ENCODE results near the gene LPIN1.

Gene LPIN1

DNA sequence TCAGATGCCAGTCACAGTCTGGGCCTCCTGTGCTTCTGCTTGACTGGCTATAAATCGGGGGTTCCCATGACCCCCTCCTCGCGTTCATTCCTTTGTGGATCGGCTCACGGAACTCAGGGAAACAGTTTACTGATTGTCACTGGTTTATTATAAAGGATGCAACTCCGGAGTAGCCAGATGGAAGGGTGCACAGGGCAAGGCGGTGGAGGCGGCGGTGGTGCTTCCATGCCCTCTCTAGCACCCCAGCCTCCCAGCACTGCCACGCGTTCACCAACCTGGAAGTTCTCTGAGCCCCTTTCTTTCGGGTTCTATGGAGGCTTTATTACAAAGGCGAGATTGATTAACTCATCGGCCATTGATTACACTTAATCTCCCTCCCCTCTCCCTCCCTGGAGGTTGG is 15.6 kb downstream of the LPIN1 start:
- no peak for TF ChIP-seq POLR2AphosphoS5 (IDR thresholded peaks at IDR 0.05; ENCODE audit: low read depth, low read length)
- TF ChIP-seq, protein P1, sequence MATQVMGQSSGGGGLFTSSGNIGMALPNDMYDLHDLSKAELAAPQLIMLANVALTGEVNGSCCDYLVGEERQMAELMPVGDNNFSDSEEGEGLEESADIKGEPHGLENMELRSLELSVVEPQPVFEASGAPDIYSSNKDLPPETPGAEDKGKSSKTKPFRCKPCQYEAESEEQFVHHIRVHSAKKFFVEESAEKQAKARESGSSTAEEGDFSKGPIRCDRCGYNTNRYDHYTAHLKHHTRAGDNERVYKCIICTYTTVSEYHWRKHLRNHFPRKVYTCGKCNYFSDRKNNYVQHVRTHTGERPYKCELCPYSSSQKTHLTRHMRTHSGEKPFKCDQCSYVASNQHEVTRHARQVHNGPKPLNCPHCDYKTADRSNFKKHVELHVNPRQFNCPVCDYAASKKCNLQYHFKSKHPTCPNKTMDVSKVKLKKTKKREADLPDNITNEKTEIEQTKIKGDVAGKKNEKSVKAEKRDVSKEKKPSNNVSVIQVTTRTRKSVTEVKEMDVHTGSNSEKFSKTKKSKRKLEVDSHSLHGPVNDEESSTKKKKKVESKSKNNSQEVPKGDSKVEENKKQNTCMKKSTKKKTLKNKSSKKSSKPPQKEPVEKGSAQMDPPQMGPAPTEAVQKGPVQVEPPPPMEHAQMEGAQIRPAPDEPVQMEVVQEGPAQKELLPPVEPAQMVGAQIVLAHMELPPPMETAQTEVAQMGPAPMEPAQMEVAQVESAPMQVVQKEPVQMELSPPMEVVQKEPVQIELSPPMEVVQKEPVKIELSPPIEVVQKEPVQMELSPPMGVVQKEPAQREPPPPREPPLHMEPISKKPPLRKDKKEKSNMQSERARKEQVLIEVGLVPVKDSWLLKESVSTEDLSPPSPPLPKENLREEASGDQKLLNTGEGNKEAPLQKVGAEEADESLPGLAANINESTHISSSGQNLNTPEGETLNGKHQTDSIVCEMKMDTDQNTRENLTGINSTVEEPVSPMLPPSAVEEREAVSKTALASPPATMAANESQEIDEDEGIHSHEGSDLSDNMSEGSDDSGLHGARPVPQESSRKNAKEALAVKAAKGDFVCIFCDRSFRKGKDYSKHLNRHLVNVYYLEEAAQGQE (IDR thresholded peaks at IDR 0.05; ENCODE audit: insufficient read depth in 1 of 2, low read depth in 2 of 2, low read length in 2 of 2), result no peak

DNA sequence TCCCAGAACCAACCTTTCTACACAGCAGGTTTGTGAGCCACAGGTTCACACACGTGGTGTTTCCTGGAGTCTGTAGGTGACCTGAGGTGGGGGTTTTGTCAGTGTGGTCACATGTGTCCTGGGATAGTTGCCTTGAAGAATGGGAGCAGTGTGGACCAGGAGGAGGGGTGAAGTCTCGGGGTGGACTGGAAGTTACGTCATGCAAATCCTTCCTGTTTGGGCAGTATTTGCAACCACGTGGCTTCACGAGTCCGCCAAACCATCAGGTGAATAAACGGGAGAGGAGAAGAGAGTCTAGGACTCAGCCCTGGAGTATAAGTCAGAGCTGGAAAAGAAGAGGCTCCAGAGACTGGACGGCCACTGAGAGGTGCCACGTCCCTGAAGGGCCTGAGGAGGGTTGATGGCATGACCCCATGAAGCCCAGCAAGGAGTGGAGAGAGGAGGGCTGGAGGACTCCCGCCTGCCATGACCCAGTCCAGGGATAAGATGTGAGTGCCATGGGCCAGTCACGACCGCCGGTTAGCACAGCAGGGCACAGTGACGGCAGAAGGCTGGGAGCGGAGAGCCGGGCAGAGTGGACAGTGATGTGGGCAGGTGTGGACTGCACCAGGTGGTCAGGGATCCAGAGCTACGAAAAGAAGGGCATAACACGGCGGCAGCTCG is 16.5 kb downstream of the LPIN1 start:
- no peak for TF ChIP-seq SIN3A (IDR thresholded peaks at IDR 0.05; ENCODE audit: borderline replicate concordance, insufficient read depth, low read length)
- TF ChIP-seq, protein P1 (IDR thresholded peaks at IDR 0.05; ENCODE audit: insufficient read depth in 1 of 2, low read depth in 2 of 2, low read length in 2 of 2), result no peak
- TF ChIP-seq FOXP2 (optimal IDR thresholded peaks at IDR 0.05; ENCODE audit: borderline replicate concordance, extremely low read depth, extremely low read length, insufficient read depth), result no peak
- TF ChIP-seq TAF1 (IDR thresholded peaks at IDR 0.05; ENCODE audit: borderline replicate concordance, insufficient read depth, low read length), result no peak
- TF ChIP-seq POLR2AphosphoS5 (IDR thresholded peaks at IDR 0.05; ENCODE audit: low read depth, low read length), result no peak

DNA sequence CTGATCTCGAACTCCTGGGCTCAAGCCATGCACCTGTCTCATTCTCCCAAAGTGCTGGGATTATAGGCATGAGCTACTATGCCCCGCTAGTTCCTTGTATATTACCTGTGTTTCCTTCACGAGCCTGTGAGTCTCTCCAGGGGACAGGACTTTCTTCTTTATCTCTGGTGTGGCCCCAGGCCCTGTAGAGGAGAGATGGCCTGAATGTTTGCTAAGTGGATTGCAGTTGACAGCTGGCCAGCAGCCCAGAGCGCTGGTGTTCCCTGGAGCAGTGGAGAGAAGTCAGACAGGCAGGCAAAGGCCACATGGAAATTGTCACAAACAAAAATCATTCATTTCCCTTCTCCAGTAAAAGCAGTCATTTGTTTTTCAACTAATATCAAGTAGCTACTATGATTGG is 17.9 kb downstream of the LPIN1 start:
- no peak for TF ChIP-seq FOXP2 (optimal IDR thresholded peaks at IDR 0.05; ENCODE audit: borderline replicate concordance, extremely low read depth, extremely low read length, insufficient read depth)
- no peak for TF ChIP-seq POLR2AphosphoS5 (IDR thresholded peaks at IDR 0.05; ENCODE audit: low read depth, low read length)
- TF ChIP-seq, protein P1 (IDR thresholded peaks at IDR 0.05; ENCODE audit: insufficient read depth in 1 of 2, low read depth in 2 of 2, low read length in 2 of 2), result no peak
- TF ChIP-seq TAF1 (IDR thresholded peaks at IDR 0.05; ENCODE audit: borderline replicate concordance, insufficient read depth, low read length), result no peak
- no peak for TF ChIP-seq SIN3A (IDR thresholded peaks at IDR 0.05; ENCODE audit: borderline replicate concordance, insufficient read depth, low read length)

- no peak for TF ChIP-seq TAF1 (IDR thresholded peaks at IDR 0.05; ENCODE audit: borderline replicate concordance, insufficient read depth, low read length)
- no peak for TF ChIP-seq POLR2AphosphoS5 (IDR thresholded peaks at IDR 0.05; ENCODE audit: low read depth, low read length)
- TF ChIP-seq, protein P1 (IDR thresholded peaks at IDR 0.05; ENCODE audit: insufficient read depth in 1 of 2, low read depth in 2 of 2, low read length in 2 of 2), result no peak
- no peak for TF ChIP-seq SIN3A (IDR thresholded peaks at IDR 0.05; ENCODE audit: borderline replicate concordance, insufficient read depth, low read length)
- no peak for TF ChIP-seq FOXP2 (optimal IDR thresholded peaks at IDR 0.05; ENCODE audit: borderline replicate concordance, extremely low read depth, extremely low read length, insufficient read depth)
Observed at GRCh38 chr2:11764920-11765319, 18.5 kb downstream of the LPIN1 start.

DNA sequence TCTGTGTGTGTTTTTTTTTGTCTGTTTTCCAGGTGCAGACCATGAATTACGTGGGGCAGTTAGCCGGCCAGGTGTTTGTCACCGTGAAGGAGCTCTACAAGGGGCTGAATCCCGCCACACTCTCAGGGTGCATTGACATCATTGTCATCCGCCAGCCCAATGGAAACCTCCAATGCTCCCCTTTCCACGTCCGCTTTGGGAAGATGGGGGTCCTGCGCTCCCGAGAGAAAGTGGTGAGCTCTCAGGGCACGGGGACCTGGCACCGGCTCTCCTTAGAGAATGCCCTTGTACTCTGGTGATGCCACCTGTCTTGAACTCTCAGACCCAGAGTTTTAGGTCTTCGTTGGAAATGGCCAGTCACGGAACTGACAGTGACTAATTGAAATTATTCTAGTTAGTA is 19.1 kb downstream of the LPIN1 start:
- no peak for TF ChIP-seq POLR2AphosphoS5 (IDR thresholded peaks at IDR 0.05; ENCODE audit: low read depth, low read length)
- TF ChIP-seq FOXP2 (optimal IDR thresholded peaks at IDR 0.05; ENCODE audit: borderline replicate concordance, extremely low read depth, extremely low read length, insufficient read depth), result no peak
- no peak for TF ChIP-seq TAF1 (IDR thresholded peaks at IDR 0.05; ENCODE audit: borderline replicate concordance, insufficient read depth, low read length)
- TF ChIP-seq, protein P1 (IDR thresholded peaks at IDR 0.05; ENCODE audit: insufficient read depth in 1 of 2, low read depth in 2 of 2, low read length in 2 of 2), result no peak
- TF ChIP-seq SIN3A (IDR thresholded peaks at IDR 0.05; ENCODE audit: borderline replicate concordance, insufficient read depth, low read length), result no peak
